Measurements from ENCODE around the gene MRPL33. TPM values are rescaled to one million over a fixed set of nuclear protein-coding genes. Genes with fewer than 3 reads are reported as not detected.

Gene MRPL33
- polyA plus RNA-seq, 4 donors: 85.1 to 171 (median 157) TPM

- DNase-seq (ENCODE audit: low read depth in 4 of 4, low spot score in 3 of 4): no peak
These were observed 2.4 kb downstream of the MRPL33 start for GRCh38 chr2:27773959-27774358.

- no peak for DNase-seq (ENCODE audit: low read depth in 4 of 4, low spot score in 3 of 4)
These were observed 4.6 kb downstream of the MRPL33 start for GRCh38 chr2:27776097-27776496.

DNA sequence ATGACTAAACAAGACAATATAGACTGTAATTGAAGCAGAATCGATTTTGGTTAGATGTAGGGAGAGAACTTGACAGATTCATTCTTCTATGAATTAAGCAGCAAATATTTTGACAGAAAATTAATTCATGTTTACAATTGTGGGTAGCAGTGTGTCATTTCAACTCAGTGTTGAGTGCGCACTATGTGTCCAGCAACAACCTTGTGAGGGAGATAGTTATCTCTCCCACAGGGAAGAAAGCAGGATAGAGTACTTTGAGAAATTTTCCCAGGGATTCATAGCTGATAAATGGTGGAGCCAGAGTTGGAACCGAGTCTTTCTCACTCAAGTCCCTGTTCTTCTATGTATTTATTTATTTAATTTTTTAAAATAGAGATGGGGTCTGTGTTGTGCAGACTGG is 5.2 kb downstream of the MRPL33 start:
- no peak for DNase-seq (ENCODE audit: low read depth in 4 of 4, low spot score in 3 of 4)

GRCh38 chr2:27779417-27780055 is 8.0 kb downstream of the MRPL33 start:
- no peak for DNase-seq (ENCODE audit: low read depth in 4 of 4, low spot score in 3 of 4)

- DNase-seq (ENCODE audit: low read depth in 4 of 4, low spot score in 3 of 4): no peak
These were observed 10.0 kb downstream of the MRPL33 start for GRCh38 chr2:27781496-27781895.

- DNase-seq (ENCODE audit: low read depth in 4 of 4, low spot score in 3 of 4): no peak
These were observed 11.2 kb downstream of the MRPL33 start for GRCh38 chr2:27782701-27783100.

DNA sequence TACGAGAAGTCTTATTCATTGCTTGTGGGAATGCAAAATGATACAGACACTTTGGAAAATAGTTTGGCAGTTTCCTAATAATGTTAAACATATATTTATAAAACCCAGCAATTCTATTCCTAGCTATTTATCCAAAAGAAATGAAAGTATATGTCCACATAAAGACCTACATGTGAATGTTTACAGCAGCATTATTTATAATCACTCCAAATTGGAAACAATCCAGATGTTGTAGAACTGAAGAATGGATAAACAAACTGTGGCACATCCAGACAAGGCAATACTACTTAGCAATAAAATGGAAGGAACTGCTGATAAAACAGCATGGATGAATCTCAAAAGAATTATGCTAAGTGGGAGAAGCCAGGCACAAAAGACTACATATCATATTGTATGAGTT is 19.3 kb downstream of the MRPL33 start:
- DNase-seq (ENCODE audit: low read depth in 4 of 4, low spot score in 3 of 4): no peak

GRCh38 chr2:27792759-27793158 is 21.2 kb downstream of the MRPL33 start:
- DNase-seq (ENCODE audit: low read depth in 4 of 4, low spot score in 3 of 4): no peak

DNA sequence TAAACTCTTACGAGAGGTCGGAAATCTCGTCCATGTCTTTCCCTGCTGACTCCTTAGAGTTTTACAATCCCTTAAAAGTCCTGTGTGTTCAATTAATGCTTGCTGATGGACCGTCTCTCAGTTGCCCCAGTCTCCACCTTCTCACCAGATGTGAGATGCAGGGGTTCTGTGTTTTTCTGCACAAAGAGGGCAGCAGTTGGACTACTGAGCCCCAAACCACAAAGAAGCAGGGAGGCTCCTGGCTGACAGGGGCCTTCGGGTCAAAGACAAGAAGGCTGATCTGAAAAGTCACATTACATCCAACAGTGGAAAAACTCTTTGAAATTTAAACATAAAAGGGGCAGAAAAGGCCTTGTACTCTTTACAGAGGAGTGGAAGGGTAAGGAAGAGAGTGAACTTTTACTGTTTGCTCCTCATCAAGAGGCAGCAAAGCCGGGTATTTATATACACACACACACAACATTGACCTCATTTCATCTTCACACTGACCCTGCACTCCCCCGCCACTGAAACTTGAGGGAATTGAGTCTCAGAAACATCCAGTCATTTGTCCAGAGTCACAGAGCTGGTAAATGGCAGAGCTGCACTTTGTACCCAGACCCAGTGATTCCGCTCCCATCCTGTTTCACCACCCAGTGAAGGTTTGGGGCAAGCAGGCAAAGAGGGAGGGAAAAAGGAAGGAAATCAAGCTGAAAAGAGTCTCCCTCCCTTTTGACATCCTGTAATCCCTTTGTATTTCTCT is 23.7 kb downstream of the MRPL33 start:
- no peak for DNase-seq (ENCODE audit: low read depth in 4 of 4, low spot score in 3 of 4)

GRCh38 chr2:27795868-27796277 is 24.4 kb downstream of the MRPL33 start:
- no peak for DNase-seq (ENCODE audit: low read depth in 4 of 4, low spot score in 3 of 4)

GRCh38 chr2:27796791-27797765 is 25.6 kb downstream of the MRPL33 start:
- DNase-seq (ENCODE audit: low read depth in 4 of 4, low spot score in 3 of 4): no peak

DNA sequence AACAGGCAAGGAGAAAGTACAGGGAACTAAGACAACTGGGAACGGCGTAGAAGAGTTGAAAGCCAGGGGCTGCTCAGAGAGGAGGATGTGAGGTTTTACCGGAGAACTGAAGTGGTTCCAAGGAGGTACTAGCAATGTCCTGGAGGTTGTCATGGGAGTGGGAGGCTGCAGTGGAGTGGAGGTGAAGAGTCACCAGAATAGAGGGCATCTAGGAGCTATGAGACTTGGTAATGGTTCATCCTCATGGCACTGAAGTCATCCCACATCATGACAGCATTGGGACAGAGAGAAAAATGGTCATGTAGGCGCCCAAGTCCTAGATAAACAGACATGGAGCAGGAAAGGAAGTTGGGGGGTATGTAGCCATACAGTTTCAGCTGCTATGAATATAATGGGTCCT is 26.3 kb downstream of the MRPL33 start:
- no peak for DNase-seq (ENCODE audit: low read depth in 4 of 4, low spot score in 3 of 4)

DNA sequence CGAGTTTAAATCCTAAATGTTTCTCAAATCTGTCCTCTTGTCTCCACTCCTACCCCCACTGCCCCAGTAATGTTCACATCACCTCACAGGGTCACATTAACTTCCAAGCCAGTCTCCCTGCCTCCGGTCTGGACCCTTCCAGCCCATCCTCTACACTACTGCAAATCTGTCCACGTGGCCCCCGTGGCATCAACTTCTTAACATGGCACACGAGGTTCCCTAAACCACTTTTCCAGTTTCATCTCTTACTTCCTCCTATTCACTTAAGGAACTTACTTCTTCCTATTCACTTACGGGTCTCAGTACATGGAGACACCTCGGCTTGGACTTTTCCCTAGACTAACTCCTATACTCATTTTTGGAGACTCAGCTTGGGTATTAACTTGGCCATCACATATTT is 27.0 kb downstream of the MRPL33 start:
- no peak for DNase-seq (ENCODE audit: low read depth in 4 of 4, low spot score in 3 of 4)

- no peak for DNase-seq (ENCODE audit: low read depth in 4 of 4, low spot score in 3 of 4)
These were observed 27.6 kb downstream of the MRPL33 start for GRCh38 chr2:27798948-27799645.

DNA sequence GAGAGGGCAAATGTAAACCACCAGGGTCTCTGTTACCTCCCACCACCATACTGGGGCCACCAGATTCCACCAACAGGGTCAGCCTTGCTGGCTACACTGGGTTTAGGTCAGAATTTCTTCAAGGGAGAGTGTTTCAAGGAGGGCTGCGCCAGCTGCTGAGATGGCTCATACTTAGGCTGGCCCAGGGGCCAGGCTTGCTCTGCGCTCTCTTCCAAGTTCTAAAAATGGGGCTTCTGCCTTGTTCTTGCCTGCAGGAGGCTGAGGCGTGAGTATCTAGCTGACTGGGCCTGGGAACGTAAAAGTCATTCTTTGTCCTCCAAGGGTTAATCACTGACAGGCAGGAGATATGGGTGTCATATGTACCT is 28.1 kb downstream of the MRPL33 start:
- no peak for DNase-seq (ENCODE audit: low read depth in 4 of 4, low spot score in 3 of 4)

DNA sequence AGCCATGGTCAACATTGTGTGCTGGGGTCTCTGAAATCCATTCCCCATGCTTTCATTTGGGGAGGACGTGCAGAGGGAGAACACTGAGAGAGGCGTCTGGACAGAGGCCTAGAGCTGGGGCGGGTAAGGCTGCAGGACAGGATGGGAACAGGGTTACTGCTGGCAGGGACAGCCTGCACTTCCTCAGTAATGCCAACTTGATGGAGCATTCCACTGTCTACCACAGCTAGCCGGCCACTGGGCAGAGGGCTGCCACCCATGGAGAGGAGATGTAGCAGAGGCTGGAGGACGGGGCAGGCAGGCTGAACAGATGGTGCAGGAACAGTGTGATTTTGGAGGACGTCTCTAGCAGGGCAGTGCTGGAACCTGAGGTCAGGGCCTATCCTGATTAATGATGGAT is 29.3 kb downstream of the MRPL33 start:
- DNase-seq (ENCODE audit: low read depth in 4 of 4, low spot score in 3 of 4): no peak

DNA sequence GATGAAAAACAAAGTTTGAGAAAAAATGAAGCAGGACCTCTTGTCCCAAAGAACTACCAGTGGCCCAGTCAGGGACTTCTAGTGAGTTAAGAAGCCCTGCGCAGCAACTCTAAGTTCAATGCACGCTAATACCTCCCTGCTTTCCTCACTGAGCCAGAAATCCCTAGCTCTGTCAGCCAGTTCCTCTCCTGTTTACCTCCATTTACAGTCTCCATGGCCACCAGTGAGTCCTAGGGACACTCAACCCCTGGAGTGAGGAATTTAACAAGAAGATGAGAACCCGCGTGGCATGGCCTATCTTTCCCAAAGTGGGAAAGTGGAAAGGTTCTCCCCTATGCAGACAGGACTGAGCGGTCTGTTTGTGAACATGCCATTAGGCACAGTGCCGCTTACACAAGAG is 31.0 kb downstream of the MRPL33 start:
- DNase-seq (ENCODE audit: low read depth in 4 of 4, low spot score in 3 of 4): no peak

- no peak for DNase-seq (ENCODE audit: low read depth in 4 of 4, low spot score in 3 of 4)
These were observed 31.5 kb downstream of the MRPL33 start for GRCh38 chr2:27803046-27803445.

GRCh38 chr2:27804146-27804545 is 32.6 kb downstream of the MRPL33 start:
- no peak for DNase-seq (ENCODE audit: low read depth in 4 of 4, low spot score in 3 of 4)

GRCh38 chr2:27805180-27805579 is 33.7 kb downstream of the MRPL33 start:
- DNase-seq (ENCODE audit: low read depth in 4 of 4, low spot score in 3 of 4): no peak
